ENCODE results near the gene LRRC7. TPM values are rescaled to one million over a fixed set of nuclear protein-coding genes. Genes with fewer than 3 reads are reported as not detected.

Gene LRRC7
- total RNA-seq, 1 experiment from 2014 or later, result not detected

DNA sequence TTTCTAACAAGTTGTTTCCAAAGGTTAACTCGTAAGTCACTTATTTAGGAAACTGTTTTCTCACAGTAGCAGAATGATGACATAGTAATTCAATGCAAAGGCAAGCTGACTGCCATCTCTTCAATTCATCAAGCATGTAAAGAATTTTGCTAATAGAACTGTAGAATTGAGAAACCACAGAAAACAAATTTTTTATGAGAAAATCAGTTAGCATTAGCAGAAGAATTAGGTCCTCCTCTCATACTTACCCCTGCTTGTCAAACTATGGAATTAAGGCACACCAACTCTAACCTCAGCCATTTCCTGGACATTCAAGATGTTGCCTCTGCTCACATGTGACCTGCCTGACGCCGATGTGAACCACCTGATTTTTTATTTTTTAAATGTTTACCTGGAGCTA lies 522.4 kb downstream of the LRRC7 start:
- ChIA-PET CTCF (no interaction called here), POLR2A (no interaction called here)
- in situ Hi-C loops (cut with HindIII; ENCODE audit: low pct_unique_long_range_greater_than_20kb, low sequenced_read_pairs) (no loop called here), intact Hi-C loops (cut with micrococcal nuclease; ENCODE audit: unreplicated experiment) (no loop called here)
- no peak for TF ChIP-seq TCF7L2 (IDR thresholded peaks at IDR 0.05; ENCODE audit: low read depth, low read length)
- no peak for TF ChIP-seq CTCF (IDR thresholded peaks at IDR 0.05)
- TF ChIP-seq SIN3A (IDR thresholded peaks at IDR 0.05; ENCODE audit: borderline replicate concordance, insufficient read depth, low read depth, low read length), result no peak
- no peaks in the 10 kb centered on the region for H3K27me3 ChIP-seq (ENCODE audit: control insufficient read depth, insufficient read depth, low read length)
- no peaks in the 10 kb centered on the region; the same call in 1 of the 2 replicates for H3K36me3 ChIP-seq (ENCODE audit: control insufficient read depth, insufficient read depth, low read length)
- BruUV-seq (replicated peaks), result no TSS peak
- no peak overlapping the region for H3K4me3 ChIP-seq (ENCODE audit: low read depth in 2 of 2, low read length in 2 of 2)
- ATAC-seq (no peak), DNase-seq (ENCODE audit: low read depth, low spot score) (no peak)
- H3K27ac ChIP-seq (ENCODE audit: low read length), result no peak overlapping the region
- no peaks in the 10 kb centered on the region for H3K9me3 ChIP-seq (ENCODE audit: control insufficient read depth, insufficient read depth, low read depth, low read length)
- H3K4me1 ChIP-seq (ENCODE audit: control insufficient read depth, insufficient read depth, low read length), result no peaks in the 10 kb centered on the region

DNA sequence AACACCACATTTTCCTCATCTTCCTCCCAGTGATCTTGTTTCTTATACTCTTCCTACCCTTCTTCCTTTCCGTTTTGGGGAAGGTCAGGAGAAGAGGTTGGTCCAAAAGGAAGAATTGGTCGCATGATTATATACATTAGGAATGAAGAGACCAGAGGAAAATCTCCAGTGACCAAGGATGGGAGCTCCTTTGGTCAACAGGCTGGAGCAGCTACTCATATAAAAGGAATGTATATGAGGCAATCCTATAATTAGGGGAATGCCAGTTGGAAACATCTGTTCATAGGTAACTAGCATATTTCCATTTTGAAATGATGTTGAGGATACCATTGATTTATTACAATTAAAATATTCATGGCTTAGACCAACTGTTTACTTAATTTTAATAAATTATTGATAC lies 523.2 kb downstream of the LRRC7 start:
- ChIA-PET CTCF (no interaction called here), POLR2A (no interaction called here)
- no peak overlapping the region for H3K4me3 ChIP-seq (ENCODE audit: low read depth in 2 of 2, low read length in 2 of 2)
- no peaks in the 10 kb centered on the region for H3K27me3 ChIP-seq (ENCODE audit: control insufficient read depth, insufficient read depth, low read length)
- intact Hi-C loops (cut with micrococcal nuclease; ENCODE audit: unreplicated experiment) (no loop called here), in situ Hi-C loops (cut with HindIII; ENCODE audit: low pct_unique_long_range_greater_than_20kb, low sequenced_read_pairs) (no loop called here)
- H3K27ac ChIP-seq (ENCODE audit: low read length), result no peak overlapping the region
- H3K4me1 ChIP-seq (ENCODE audit: control insufficient read depth, insufficient read depth, low read length), result no peaks in the 10 kb centered on the region
- H3K9me3 ChIP-seq (ENCODE audit: control insufficient read depth, insufficient read depth, low read depth, low read length), result no peaks in the 10 kb centered on the region
- DNase-seq (ENCODE audit: low read depth, low spot score), result no peak
- BruUV-seq (replicated peaks), result no TSS peak
- ATAC-seq, result no peak
- H3K36me3 ChIP-seq (ENCODE audit: control insufficient read depth, insufficient read depth, low read length), result no peaks in the 10 kb centered on the region; the same call in 1 of the 2 replicates
- TF ChIP-seq CTCF (IDR thresholded peaks at IDR 0.05), result no peak
- no peak for TF ChIP-seq POLR2AphosphoS5 (IDR thresholded peaks at IDR 0.05; ENCODE audit: low read depth, low read length)
- TF ChIP-seq, protein P1, sequence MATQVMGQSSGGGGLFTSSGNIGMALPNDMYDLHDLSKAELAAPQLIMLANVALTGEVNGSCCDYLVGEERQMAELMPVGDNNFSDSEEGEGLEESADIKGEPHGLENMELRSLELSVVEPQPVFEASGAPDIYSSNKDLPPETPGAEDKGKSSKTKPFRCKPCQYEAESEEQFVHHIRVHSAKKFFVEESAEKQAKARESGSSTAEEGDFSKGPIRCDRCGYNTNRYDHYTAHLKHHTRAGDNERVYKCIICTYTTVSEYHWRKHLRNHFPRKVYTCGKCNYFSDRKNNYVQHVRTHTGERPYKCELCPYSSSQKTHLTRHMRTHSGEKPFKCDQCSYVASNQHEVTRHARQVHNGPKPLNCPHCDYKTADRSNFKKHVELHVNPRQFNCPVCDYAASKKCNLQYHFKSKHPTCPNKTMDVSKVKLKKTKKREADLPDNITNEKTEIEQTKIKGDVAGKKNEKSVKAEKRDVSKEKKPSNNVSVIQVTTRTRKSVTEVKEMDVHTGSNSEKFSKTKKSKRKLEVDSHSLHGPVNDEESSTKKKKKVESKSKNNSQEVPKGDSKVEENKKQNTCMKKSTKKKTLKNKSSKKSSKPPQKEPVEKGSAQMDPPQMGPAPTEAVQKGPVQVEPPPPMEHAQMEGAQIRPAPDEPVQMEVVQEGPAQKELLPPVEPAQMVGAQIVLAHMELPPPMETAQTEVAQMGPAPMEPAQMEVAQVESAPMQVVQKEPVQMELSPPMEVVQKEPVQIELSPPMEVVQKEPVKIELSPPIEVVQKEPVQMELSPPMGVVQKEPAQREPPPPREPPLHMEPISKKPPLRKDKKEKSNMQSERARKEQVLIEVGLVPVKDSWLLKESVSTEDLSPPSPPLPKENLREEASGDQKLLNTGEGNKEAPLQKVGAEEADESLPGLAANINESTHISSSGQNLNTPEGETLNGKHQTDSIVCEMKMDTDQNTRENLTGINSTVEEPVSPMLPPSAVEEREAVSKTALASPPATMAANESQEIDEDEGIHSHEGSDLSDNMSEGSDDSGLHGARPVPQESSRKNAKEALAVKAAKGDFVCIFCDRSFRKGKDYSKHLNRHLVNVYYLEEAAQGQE (IDR thresholded peaks at IDR 0.05; ENCODE audit: insufficient read depth in 1 of 2, low read depth in 2 of 2, low read length in 1 of 2), result no peak
- TF ChIP-seq SIN3A (IDR thresholded peaks at IDR 0.05; ENCODE audit: borderline replicate concordance, insufficient read depth, low read depth, low read length), result no peak
- no peak for TF ChIP-seq TCF7L2 (IDR thresholded peaks at IDR 0.05; ENCODE audit: low read depth, low read length)

Data from Panc1 (cell line).